Bronchial epithelial cell (primary cell): ENCODE data around the gene DSCAM. TPM values are rescaled to one million over a fixed set of nuclear protein-coding genes. Genes with fewer than 3 reads are reported as not detected.

Experiments used
- DNase-seq: peaks from one replicate; pipeline ENCODE4 v3.0.0-alpha.2; 2010; ENCODE audit warnings: low read depth
- FAIRE-seq: peaks from 2 replicates; lab custom pipeline; 2011; peaks lifted over from hg19 to GRCh38; lab: Jason Lieb, UNC
- H3K27me3 ChIP-seq: 2 replicates; pipeline ENCODE4 v1.5.1; 2011; ENCODE audit warnings: low read length; ENCODE audit not compliant: control insufficient read depth, insufficient read depth
- H3K36me3 ChIP-seq: 2 replicates; pipeline ENCODE4 v1.5.1; 2011; ENCODE audit warnings: low read length; ENCODE audit not compliant: control insufficient read depth, insufficient read depth
- H3K4me3 ChIP-seq: 2 replicates; pipeline ENCODE4 v1.5.1; 2011; ENCODE audit warnings: mild to moderate bottlenecking, low read depth, low read length, control low read depth
- total RNA-seq: library from RNA; depleted of rRNA; stranded (reverse); fragments of >200 nt; gene quantifications from 2 replicates; pipeline ENCODE4 v1.2.1, GENCODE V29; 2014
- TF ChIP-seq, protein P1 (sequence below): IDR thresholded peaks from 2 replicates; pipeline ENCODE4 v1.5.1; 2011; ENCODE audit warnings: mild to moderate bottlenecking, moderate library complexity, low read length, control low read depth, inconsistent platforms; ENCODE audit not compliant: insufficient read depth, severe bottlenecking

DSCAM gene
- total RNA-seq, 1 donor from 2014 or later, result 0.53 TPM

DNA sequence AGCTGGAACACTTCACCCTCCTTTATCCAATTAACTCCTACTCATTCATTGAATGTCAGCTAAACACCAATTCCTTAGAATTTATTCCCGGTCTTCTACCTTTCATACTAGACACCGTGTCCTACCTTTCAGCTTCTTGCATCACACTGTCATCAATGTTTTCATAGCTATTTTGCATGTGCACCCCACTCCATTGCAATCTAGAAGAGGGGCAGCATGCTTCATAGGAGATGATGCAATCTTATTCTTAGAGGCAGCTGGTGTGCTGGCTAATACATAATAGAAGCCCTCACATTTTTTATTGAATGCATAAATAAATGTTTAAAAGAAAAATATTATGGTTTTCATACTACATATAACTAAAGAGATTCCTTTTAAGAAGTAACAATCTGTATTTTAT is 123.6 kb downstream of the DSCAM start:
- Histone ChIP-seq H3K27me3 (no peaks in the 10 kb centered on the region), H3K36me3 (no peaks in the 10 kb centered on the region), H3K4me3 (no peak overlapping the region)
- FAIRE-seq (no peak), DNase-seq (no peak)
- TF ChIP-seq, protein P1, sequence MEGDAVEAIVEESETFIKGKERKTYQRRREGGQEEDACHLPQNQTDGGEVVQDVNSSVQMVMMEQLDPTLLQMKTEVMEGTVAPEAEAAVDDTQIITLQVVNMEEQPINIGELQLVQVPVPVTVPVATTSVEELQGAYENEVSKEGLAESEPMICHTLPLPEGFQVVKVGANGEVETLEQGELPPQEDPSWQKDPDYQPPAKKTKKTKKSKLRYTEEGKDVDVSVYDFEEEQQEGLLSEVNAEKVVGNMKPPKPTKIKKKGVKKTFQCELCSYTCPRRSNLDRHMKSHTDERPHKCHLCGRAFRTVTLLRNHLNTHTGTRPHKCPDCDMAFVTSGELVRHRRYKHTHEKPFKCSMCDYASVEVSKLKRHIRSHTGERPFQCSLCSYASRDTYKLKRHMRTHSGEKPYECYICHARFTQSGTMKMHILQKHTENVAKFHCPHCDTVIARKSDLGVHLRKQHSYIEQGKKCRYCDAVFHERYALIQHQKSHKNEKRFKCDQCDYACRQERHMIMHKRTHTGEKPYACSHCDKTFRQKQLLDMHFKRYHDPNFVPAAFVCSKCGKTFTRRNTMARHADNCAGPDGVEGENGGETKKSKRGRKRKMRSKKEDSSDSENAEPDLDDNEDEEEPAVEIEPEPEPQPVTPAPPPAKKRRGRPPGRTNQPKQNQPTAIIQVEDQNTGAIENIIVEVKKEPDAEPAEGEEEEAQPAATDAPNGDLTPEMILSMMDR, result no peak

DNA sequence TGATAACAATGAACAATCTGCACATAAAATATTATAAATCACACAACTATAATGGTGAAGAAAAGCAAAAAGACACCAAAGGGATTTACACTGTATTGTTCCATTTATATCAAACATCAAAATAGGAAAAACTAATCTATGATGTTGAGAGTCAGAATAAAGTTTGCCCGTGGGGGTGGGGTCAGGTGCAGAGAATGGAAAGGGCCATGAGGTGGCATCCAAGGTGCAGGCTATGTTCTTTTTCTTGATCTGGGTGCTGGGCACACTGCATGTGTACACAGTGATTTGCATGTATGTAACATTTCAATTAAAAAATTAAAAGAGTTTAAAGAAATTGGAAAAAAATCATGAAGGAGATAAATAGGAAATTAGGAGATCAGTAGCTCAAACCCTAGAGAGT is 127.3 kb downstream of the DSCAM start:
- Histone ChIP-seq H3K36me3 (no peaks in the 10 kb centered on the region), H3K4me3 (no peak overlapping the region), H3K27me3 (no peaks in the 10 kb centered on the region)
- no peak for FAIRE-seq
- DNase-seq, result no peak
- TF ChIP-seq, protein P1, result no peak

DNA sequence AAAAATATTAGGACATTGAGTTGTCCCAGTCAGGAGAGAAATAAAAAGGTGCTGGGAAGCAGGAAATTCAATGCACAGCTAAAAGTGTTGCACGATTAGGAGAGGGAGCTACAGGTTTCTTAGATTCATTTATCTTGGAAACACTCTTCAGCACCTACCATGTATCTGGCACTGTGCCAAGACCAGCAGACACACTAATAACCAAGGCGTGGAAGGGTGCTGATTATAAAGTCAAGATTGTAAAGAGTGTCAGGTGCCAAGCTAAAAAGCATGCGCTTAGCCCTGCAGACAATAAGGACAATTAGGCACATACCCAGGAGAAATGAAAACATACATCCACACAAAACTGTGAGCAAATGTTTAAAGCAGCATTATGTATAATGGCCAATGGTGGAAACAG is 129.9 kb downstream of the DSCAM start:
- Histone ChIP-seq H3K36me3 (no peaks in the 10 kb centered on the region), H3K27me3 (no peaks in the 10 kb centered on the region), H3K4me3 (no peak overlapping the region)
- TF ChIP-seq, protein P1, result no peak
- DNase-seq, result no peak
- FAIRE-seq, result no peak

DNA sequence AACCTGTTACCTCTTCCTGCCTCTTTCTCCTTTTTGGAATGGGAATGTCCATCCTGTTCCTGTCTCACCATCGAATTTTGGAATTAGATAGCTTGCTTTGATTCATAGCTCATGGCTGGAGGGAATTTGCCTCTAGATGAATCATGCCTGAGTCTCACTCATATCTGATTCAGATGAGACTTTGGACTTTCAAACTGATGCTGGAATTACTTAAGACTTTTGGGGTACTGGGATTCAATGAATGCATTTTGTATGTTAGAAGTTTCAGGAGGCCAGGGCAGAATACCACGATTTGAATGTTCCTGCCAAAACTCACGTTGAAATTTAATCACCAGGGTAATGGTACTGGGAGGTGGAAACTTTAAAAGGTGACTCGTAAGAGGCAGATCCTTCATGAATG is 132.4 kb downstream of the DSCAM start:
- H3K36me3 ChIP-seq, result no peaks in the 10 kb centered on the region
- FAIRE-seq (no peak), DNase-seq (peak; percentile 64)
- TF ChIP-seq, protein P1, result no peak
- no peaks in the 10 kb centered on the region for H3K27me3 ChIP-seq
- H3K4me3 ChIP-seq, result no peak overlapping the region

DNA sequence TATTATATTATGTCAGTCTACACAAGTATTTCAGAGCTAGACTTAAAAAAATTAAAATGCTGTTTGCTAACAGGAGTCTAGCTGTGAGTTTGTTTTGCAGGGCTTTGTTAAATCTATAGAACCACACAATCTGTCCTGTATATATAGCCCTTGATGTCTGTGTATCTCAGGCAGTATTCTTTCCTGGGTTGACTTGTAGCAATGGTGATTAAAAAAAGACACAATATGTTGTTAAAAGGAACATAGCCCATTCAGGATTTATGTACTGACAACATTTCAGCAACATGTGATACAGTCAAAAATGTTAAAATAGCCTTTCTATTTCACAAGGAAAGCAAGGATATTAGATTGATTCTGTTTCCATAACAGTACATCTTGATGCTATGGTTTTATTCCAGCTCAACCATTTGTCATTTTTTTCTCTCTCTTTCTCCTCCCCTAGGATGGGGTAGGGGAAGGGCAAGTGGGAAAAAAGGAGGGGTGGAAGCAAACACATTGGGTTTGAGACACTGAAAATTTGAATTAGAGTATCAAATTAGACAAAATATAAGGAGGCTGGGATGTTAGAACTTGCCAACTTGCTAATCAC is 139.2 kb downstream of the DSCAM start:
- no peaks in the 10 kb centered on the region for H3K36me3 ChIP-seq
- H3K27me3 ChIP-seq, result no peaks in the 10 kb centered on the region
- TF ChIP-seq, protein P1, result no peak
- FAIRE-seq, result no peak
- H3K4me3 ChIP-seq, result no peak overlapping the region
- DNase-seq, result no peak
